GM06990 (cell line): ENCODE results near the gene RFC2.

Experiments used
- DNase-seq: peaks from one replicate; pipeline ENCODE4 v3.0.0-alpha.2; 2011; ENCODE audit not compliant: insufficient read length; ENCODE audit errors: extremely low read depth
- H3K27me3 ChIP-seq: replicated peaks from 2 replicates; pipeline ENCODE4 v1.6.0; 2011; ENCODE audit warnings: low read length; ENCODE audit not compliant: control insufficient read depth, insufficient read depth
- H3K36me3 ChIP-seq: 2 replicates; pipeline ENCODE4 v1.5.1; 2011; ENCODE audit warnings: low read length; ENCODE audit not compliant: control insufficient read depth, insufficient read depth
- H3K4me3 ChIP-seq: replicated peaks from 2 replicates; pipeline ENCODE4 v1.5.1; 2011; ENCODE audit warnings: low read depth, mild to moderate bottlenecking, control low read depth, low read length
- CTCF ChIP-seq: IDR thresholded peaks from 2 replicates; pipeline ENCODE4 v1.5.1; 2011; ENCODE audit warnings: low read length, control low read depth, mild to moderate bottlenecking, inconsistent platforms; ENCODE audit not compliant: insufficient read depth, poor library complexity, severe bottlenecking

RFC2 gene

GRCh38 chr7:74182453-74183090 is 71.6 kb downstream of the RFC2 start:
- DNase-seq, result no peak
- TF ChIP-seq CTCF, result no peak
- H3K4me3 ChIP-seq, result no peak overlapping the region
- H3K27me3 ChIP-seq, result no peaks in the 10 kb centered on the region
- peaks cover 11% of the 10 kb centered on the region for H3K36me3 ChIP-seq

DNA sequence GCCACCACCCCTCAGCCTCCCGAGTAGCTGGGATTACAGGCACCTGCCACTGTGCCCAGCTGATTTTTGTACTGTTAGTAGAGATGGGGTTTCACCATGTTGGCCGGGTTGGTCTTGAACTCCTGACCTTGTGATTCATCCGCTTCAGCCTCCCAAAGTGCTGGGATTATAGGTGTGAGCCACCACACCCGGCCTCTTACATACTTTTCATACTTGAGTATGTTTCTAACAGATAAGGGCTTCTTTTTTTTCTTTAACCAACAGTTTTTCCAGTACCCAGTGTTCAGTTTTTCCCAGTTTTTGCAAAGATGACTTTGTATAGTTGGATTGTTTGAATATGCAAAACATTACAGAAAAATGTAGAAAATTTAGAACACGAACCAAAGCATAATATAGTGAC is 72.4 kb downstream of the RFC2 start:
- Histone ChIP-seq H3K4me3 (no peak overlapping the region), H3K36me3 (peaks cover 11% of the 10 kb centered on the region), H3K27me3 (no peaks in the 10 kb centered on the region)
- no peak for DNase-seq
- no peak for TF ChIP-seq CTCF
